PC-3 (cell line): ENCODE results near the gene SPATA2. TPM values are rescaled to one million over a fixed set of nuclear protein-coding genes. Genes with fewer than 3 reads are reported as not detected.

Experiments
- ATAC-seq: fragments of 200-7000 bp; cut with Tn5 transposase; 2 replicates; pipeline ENCODE4 v1.9.1; 2020; ENCODE audit warnings: mild to moderate bottlenecking, moderate library complexity
- BruUV-seq: library from RNA; stranded (reverse); fragments of 400-500 nt; replicated peaks from 2 replicates; lab custom pipeline; 2021; lab: Mats Ljungman, UMichigan
- CTCF ChIA-PET: fragments of 300-600 bp; sonication (Branson Sonifier 250); formaldehyde crosslinking; loops from one replicate; lab custom pipeline; 2022; ENCODE audit warnings: antibody characterized with exemption; lab: Charles Lee
- POLR2A ChIA-PET: fragments of 300-600 bp; sonication (Branson Sonifier 250); formaldehyde crosslinking; loops from one replicate; lab custom pipeline; 2022; ENCODE audit warnings: antibody characterized with exemption; ENCODE audit not compliant: unreplicated experiment; lab: Charles Lee
- DNase-seq: peaks from one replicate; pipeline ENCODE4 v3.0.0-alpha.2; 2015
- H2AFZ ChIP-seq: fragments of 300-600 bp; sonication (generic); 2 replicates; pipeline ENCODE4 v1.6.0; 2016; ENCODE audit warnings: antibody characterized with exemption, low read length
- H3F3A ChIP-seq: fragments of 300-600 bp; sonication (generic); one replicate; pipeline ENCODE4 v1.6.0; 2017; ENCODE audit warnings: antibody characterized with exemption, low read length, control low read depth, mild to moderate bottlenecking; ENCODE audit not compliant: unreplicated experiment
- H3K27ac ChIP-seq: fragments of 300-600 bp; sonication (generic); 2 replicates; pipeline ENCODE4 v1.5.1; 2016; ENCODE audit warnings: mild to moderate bottlenecking, low read length
- H3K27me3 ChIP-seq: fragments of 300-600 bp; sonication (generic); 2 replicates; pipeline ENCODE4 v1.6.1; 2016; ENCODE audit warnings: low read length, mixed read lengths
- H3K36me3 ChIP-seq: fragments of 300-600 bp; sonication (generic); 2 replicates; pipeline ENCODE4 v1.6.1; 2016; ENCODE audit warnings: low read depth, mixed run types, low read length, mixed read lengths
- H3K4me1 ChIP-seq: fragments of 300-600 bp; sonication (generic); 2 replicates; pipeline ENCODE4 v1.5.1; 2016; ENCODE audit warnings: low read length; ENCODE audit not compliant: insufficient read depth
- H3K4me2 ChIP-seq: fragments of 300-600 bp; sonication (generic); 2 replicates; pipeline ENCODE4 v1.6.0; 2016; ENCODE audit warnings: low read length
- H3K4me3 ChIP-seq: fragments of 300-600 bp; sonication (generic); 2 replicates; pipeline ENCODE4 v1.5.1; 2016; ENCODE audit warnings: mild to moderate bottlenecking, low read length, mixed read lengths
- H3K79me2 ChIP-seq: fragments of 300-600 bp; sonication (generic); 2 replicates; pipeline ENCODE4 v1.6.1; 2017; ENCODE audit warnings: low read length, mixed read lengths
- H3K9ac ChIP-seq: fragments of 300-600 bp; sonication (generic); 2 replicates; pipeline ENCODE4 v1.6.0; 2016; ENCODE audit warnings: mild to moderate bottlenecking, low read length
- H3K9me2 ChIP-seq: fragments of 300-600 bp; sonication (generic); replicated peaks from 2 replicates; pipeline ENCODE4 v1.6.1; 2016; ENCODE audit warnings: mixed run types, low read length, mixed read lengths
- H3K9me3 ChIP-seq: fragments of 300-600 bp; sonication (generic); 2 replicates; pipeline ENCODE4 v1.6.1; 2016; ENCODE audit warnings: low read length, mixed read lengths
- H4K20me1 ChIP-seq: fragments of 300-600 bp; sonication (generic); 2 replicates; pipeline ENCODE4 v1.6.1; 2016; ENCODE audit warnings: low read length, mixed read lengths
- EZH2 ChIP-seq: fragments of 300-600 bp; sonication (generic); IDR thresholded peaks from one replicate; pipeline ENCODE4 v1.6.1; 2017; ENCODE audit warnings: antibody characterized with exemption, mild to moderate bottlenecking, low read length; ENCODE audit not compliant: unreplicated experiment
- EZH2phosphoT487 ChIP-seq: fragments of 300-600 bp; sonication (generic); IDR thresholded peaks from 2 replicates; pipeline ENCODE4 v1.6.1; 2018; ENCODE audit warnings: mild to moderate bottlenecking, antibody characterized with exemption, low read length, borderline replicate concordance
- intact Hi-C: fragments of 100-400 bp; cut with micrococcal nuclease; formaldehyde crosslinking; loops from 2 replicates; pipeline ENCODE4 v1.9.0; 2023
- total RNA-seq: library from RNA; depleted of rRNA; stranded (reverse); fragments of >200 nt; gene quantifications from 2 replicates; pipeline ENCODE4 v1.2.3, GENCODE V29; 2014
- TF ChIP-seq, protein P1 (sequence below): fragments of 300-600 bp; sonication (generic); conservative IDR thresholded peaks from 2 replicates; pipeline ENCODE4 v1.5.1; 2017; ENCODE audit warnings: antibody characterized with exemption, low read depth, mild to moderate bottlenecking, low read length

Gene SPATA2
- total RNA-seq, 1 experiment from 2014 or later, result 7.4 TPM

GRCh38 chr20:49909499-49910339, 5.6 kb downstream of the SPATA2 start:
- Histone ChIP-seq H3K9me2 (no peaks in the 10 kb centered on the region), H3K4me2 (no peak overlapping the region), H3K9me3 (no peaks in the 10 kb centered on the region), H3K27me3 (no peaks in the 10 kb centered on the region), H2AFZ (no peak overlapping the region), H3K79me2 (peaks cover 60% of the 10 kb centered on the region), H3K27ac (no peak overlapping the region), H3K4me1 (peaks cover 14% of the 10 kb centered on the region), H4K20me1 (peaks cover 18% of the 10 kb centered on the region), H3K4me3 (no peak overlapping the region), H3K9ac (no peak overlapping the region), H3K36me3 (peaks cover 31% of the 10 kb centered on the region; the same call in 1 of the 2 replicates), H3F3A (no peaks in the 10 kb centered on the region)
- TF ChIP-seq, protein P1, sequence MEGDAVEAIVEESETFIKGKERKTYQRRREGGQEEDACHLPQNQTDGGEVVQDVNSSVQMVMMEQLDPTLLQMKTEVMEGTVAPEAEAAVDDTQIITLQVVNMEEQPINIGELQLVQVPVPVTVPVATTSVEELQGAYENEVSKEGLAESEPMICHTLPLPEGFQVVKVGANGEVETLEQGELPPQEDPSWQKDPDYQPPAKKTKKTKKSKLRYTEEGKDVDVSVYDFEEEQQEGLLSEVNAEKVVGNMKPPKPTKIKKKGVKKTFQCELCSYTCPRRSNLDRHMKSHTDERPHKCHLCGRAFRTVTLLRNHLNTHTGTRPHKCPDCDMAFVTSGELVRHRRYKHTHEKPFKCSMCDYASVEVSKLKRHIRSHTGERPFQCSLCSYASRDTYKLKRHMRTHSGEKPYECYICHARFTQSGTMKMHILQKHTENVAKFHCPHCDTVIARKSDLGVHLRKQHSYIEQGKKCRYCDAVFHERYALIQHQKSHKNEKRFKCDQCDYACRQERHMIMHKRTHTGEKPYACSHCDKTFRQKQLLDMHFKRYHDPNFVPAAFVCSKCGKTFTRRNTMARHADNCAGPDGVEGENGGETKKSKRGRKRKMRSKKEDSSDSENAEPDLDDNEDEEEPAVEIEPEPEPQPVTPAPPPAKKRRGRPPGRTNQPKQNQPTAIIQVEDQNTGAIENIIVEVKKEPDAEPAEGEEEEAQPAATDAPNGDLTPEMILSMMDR, result peak; percentile 49
- TF ChIP-seq EZH2phosphoT487, result no peak
- ChIA-PET POLR2A (no interaction called here), CTCF (no interaction called here)
- no TSS peak for BruUV-seq
- no peak for ATAC-seq
- DNase-seq, result no peak
- intact Hi-C loops, result no loop called here

DNA sequence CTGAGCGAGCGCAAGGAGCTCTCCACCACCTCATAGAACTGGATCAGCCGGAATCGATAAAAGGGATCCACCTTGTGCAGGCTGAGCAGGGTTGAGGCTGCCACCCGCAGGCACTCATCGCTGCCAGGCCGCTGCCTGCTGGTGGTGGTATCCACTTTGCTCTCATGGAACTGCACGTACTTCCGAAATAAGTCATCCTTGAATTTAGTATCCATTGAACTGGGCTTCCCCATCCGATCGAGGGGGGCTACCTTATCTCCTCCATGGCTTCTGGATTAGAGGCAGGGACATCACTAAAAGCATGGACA, 7.1 kb downstream of the SPATA2 start:
- H3K9ac ChIP-seq, result no peak overlapping the region
- no peak overlapping the region for H3K4me2 ChIP-seq
- H3K27ac ChIP-seq, result no peak overlapping the region
- intact Hi-C loops, result no loop called here
- H3K9me2 ChIP-seq, result no peaks in the 10 kb centered on the region
- ATAC-seq, result no peak
- H3K79me2 ChIP-seq, result peaks cover 45% of the 10 kb centered on the region
- CTCF ChIA-PET, result no interaction called here
- H2AFZ ChIP-seq, result no peak overlapping the region
- H3K4me1 ChIP-seq, result no peaks in the 10 kb centered on the region; the same call in 1 of the 2 replicates
- no peak for DNase-seq
- H3K9me3 ChIP-seq, result no peaks in the 10 kb centered on the region
- POLR2A ChIA-PET, result no interaction called here
- BruUV-seq, result no TSS peak
- TF ChIP-seq EZH2 (no peak), EZH2phosphoT487 (no peak)
- TF ChIP-seq, protein P1, result no peak
- H4K20me1 ChIP-seq, result peaks cover 4% of the 10 kb centered on the region
- peaks cover 40% of the 10 kb centered on the region for H3K36me3 ChIP-seq
- H3K4me3 ChIP-seq, result no peak overlapping the region
- H3F3A ChIP-seq, result no peaks in the 10 kb centered on the region
- H3K27me3 ChIP-seq, result no peaks in the 10 kb centered on the region
